ENCODE measurements around the gene GLOD5.

The GLOD5 gene

GRCh38 chrX:48761674-48762471, at the start of gene GLOD5:
Gene GLOD5, plus strand, starts transcription at chrX:48761747. Its CDS starts 44 bp downstream, at chrX:48761791.
- DNase-seq = no peak

DNA sequence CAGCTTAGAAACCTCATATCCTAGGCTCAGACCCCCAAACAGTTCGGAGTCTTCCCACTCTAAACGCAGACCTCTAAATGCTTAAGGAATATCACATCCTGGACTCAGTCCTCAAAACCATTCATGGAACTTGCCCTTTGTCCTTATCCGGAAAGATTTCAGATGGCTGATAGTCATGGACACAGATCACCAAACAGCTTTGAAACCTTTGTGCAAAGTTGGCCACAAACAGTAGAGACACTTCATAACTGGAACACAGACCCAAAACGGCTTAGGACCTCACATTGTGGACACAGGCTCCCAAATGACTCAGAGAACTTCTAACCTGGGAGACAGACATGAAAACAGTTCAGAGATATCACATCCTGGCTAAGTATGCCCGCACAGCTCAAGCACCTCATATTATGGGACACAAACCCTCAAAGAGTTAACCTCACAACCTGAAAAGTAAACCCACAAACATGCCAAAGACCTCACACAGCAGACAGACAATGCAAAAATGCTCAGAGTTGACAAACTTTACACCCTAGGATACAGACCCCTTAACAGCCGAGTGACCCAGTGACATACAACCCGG, 49.5 kb upstream of the GLOD5 start:
- DNase-seq = no peak

- no peak for DNase-seq
Observed at GRCh38 chrX:48713847-48714246, 47.7 kb upstream of the GLOD5 start.

DNA sequence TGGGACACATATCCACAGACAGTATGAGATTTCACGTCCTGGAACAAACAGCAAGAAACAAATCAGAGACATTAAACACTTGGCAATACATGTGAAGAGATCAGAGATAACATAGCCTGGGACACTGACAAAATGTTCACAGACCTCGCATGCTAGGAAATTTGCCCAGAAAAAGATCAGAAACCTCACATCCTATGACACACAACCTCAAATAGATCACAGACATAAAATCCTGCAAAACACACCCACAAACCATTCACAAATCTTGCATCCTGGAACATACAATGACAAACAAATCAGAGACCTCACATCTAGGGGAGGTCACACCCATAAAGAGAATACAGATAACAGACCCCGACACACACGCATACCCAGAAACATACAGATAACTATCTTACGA, 47.0 kb upstream of the GLOD5 start:
- DNase-seq = no peak

DNA sequence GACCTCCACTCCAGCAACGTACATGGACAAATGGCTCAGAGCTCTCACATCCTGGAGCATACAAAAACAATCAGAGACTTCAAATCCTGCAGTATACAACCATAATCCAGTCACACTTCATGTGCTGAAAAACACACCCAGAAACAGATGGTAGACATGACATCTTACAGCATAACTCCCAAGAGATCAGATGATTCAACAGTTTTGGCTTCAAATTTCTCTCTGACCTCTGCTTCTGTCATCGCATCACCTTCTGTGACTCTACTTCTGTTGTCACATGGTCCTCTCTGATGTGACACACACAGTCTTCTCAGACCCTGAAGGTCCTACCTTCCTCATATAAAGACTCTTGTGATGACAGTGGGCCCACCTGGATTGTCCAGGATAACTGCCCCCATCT, 46.5 kb upstream of the GLOD5 start:
- DNase-seq = no peak

- DNase-seq = no peak
Observed at GRCh38 chrX:48715876-48716502, 45.6 kb upstream of the GLOD5 start.

- DNase-seq = no peak
Observed at GRCh38 chrX:48719958-48720357, 41.6 kb upstream of the GLOD5 start.

- no peak for DNase-seq
Observed at GRCh38 chrX:48720577-48721250, 40.8 kb upstream of the GLOD5 start.

DNA sequence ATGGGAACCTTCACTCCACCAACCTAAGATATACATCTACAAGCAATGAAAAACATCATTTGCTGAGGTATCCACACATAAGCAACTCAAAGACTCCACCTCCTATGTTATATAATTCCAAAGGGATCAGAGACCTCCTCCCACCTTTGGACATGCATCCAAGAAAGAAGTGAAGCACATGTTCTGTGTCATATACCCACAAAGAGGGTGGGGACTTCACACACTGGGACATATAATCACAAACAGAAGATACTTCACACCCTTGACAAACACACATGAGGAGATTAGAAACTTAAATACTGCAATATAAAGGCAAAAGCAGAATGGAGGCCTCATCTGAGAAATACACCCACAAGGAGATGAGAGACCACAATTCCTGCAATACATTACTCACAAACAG, 39.6 kb upstream of the GLOD5 start:
- no peak for DNase-seq

DNA sequence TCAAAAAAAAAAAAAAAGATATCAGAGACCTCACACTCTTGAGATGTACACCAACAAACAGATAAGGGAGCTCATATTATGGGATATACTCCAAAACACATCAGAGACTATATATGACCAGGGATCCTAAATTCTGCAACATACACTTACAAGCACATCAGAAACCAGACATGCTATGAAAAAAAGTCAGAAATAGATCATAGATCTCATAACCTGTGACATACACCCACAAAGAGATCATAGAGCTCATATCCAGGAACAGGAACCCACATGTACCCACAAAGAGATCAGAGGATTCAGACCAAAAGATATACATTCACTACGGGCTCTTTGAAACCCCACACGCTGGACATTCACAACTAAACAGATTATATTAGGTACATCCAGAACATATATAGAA, 35.0 kb upstream of the GLOD5 start:
- DNase-seq = no peak

- DNase-seq = no peak
Observed at GRCh38 chrX:48728653-48729052, 32.9 kb upstream of the GLOD5 start.

DNA sequence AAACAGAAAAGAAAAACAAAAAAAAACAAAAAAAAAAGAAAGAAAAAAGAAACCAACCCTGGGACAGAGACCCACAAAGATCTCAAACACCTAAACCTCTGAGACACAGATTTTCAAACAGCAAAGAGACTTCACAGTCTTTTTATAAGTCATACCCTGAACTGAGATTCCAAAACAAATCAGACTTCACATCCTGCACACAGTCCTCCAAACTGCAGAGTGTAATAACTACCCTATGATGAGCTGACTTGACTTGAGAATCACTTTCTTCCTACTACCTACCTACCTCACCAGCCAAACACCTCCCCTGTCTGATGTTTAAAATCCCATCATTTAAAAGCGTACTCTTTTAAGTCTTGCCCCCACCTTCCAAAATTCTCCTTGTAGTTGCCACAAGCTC, 25.2 kb upstream of the GLOD5 start:
- no peak for DNase-seq

DNA sequence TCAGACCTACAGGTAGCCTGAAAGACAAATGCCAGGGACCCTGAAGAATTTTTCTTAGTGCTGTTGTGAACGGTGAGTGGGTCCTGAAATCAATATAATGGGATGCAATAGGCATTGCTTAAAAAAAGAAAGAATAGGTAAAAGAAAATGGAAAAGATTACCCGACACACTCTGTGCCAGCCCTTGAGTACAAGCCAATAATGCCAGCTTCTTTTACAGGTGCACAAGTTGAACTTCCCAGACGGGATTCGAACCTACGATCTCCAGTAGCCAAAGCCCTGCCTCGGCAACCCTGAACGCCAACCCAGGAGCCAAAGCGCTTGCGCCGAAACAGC, 24.7 kb upstream of the GLOD5 start:
- no peak for DNase-seq

DNA sequence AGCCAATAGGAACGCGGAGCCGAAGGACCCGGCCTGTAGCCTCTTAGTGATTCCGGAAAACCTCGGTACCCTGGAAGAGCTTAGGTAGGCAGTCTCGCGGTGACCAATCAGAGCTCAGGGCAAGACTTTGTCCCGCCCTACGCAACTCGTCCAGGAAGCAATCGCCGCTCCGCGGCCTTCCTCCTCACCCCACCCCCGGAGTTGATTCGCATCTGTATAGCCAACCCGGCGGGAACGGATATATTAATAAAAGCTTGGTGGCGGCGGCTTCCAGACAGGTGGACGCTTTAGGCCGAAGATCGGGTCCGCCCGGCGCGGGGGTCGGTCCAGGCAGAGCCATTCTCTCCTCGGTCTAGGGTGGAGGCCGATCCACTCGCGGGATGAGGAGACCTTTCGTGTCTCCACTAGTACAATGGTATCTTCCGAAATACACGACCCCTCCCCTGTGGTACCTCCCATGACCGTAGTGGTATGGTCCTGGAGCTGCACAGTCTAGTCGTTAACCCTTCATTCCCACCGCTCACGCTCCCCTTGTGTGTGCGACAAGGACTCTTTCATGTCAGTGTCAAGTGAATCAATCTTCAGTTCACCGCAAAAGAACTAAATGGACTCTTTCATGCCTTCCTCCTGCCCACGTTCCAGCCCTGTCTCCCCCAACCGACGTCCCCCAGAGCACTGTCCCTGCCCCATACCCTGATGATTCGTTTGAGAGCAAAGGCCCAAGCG, 24.2 kb upstream of the GLOD5 start:
- DNase-seq = peak; percentile 84

GRCh38 chrX:48737940-48738339, 23.6 kb upstream of the GLOD5 start:
- no peak for DNase-seq

DNA sequence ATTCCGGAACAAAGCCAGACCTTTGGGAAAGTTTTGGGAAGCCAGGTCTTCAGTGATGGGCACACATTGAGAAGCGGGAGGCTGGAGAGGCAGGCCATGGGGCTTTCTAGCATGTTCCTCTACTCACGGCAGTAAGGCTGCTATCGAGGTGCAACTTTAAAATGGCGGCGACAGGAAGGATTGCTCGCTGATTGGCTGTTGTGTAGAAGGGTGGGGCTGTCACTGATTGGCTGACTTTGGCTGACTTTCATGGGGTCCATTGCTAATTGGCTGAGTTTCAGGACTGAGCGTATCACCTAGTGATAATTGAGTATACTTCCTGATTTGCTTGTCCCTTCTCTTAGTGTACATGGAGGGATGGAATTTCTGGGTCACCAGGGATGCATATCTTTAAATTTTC, 19.7 kb upstream of the GLOD5 start:
- no peak for DNase-seq

DNA sequence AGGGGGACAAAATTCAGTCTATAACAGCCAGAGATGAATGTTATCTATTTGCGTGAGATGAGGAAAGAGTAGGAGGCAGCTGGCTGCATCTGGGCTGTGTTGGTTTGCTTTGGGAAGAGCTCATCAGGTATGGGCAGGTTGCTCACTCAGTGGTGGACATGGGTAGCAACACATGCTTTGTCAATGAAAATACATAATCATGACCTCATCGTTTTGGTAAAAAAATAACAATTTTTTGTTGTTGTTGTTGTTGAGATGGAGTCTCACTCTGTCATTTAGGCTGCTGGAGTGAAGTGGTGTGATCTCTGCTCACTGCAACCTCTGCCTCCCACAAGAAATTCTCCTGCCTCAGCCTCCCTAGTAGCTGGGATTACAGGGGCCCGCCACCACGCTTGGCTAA, 16.3 kb upstream of the GLOD5 start:
- no peak for DNase-seq

- DNase-seq = no peak
Observed at GRCh38 chrX:48747415-48748016, 14.0 kb upstream of the GLOD5 start.

- no peak for DNase-seq
Observed at GRCh38 chrX:48749182-48749581, 12.4 kb upstream of the GLOD5 start.

GRCh38 chrX:48751343-48751742, 10.2 kb upstream of the GLOD5 start:
- DNase-seq = no peak

DNA sequence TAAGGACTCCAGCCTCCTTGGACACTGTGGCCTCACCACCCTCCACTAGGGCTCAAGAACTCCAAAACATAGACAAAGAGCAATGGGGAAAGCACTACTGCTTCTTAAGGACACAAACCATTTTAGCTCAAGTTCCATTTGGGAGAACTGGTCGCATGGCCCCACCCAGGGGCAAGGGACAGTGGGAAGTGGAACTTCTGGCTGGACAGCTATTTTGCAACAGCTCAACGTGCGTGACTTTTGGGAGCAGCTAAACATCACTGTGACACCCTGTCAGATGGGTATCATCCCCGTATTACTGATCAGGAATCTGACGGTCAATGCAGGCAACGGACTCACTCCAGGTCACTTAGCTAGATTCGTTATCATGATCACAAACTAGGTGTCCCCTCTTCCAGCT, 9.0 kb upstream of the GLOD5 start:
- DNase-seq = no peak

- no peak for DNase-seq
Observed at GRCh38 chrX:48753708-48754228, 7.8 kb upstream of the GLOD5 start.

- no peak for DNase-seq
Observed at GRCh38 chrX:48754238-48754637, 7.3 kb upstream of the GLOD5 start.

Data from SHP77 treated with DMSO at 0.1 percent for 48 hours (cell line).